ENCODE measurements around the gene SNX24.

GRCh38 chr5:122885045-122885517, 39.7 kb downstream of the SNX24 start:
- no peak for TF ChIP-seq POLR2A (IDR thresholded peaks at IDR 0.05)
- TF ChIP-seq CTCF (IDR thresholded peaks at IDR 0.05): no peak
- no peak for TF ChIP-seq EP300 (IDR thresholded peaks at IDR 0.05; ENCODE audit: low read depth)
- no peak for TF ChIP-seq POLR2AphosphoS5 (IDR thresholded peaks at IDR 0.05)
